ENCODE measurements around the gene KCTD19. TPM values are rescaled to one million over a fixed set of nuclear protein-coding genes. Genes with fewer than 3 reads are reported as not detected.

The KCTD19 gene
- total and polyA plus RNA-seq, 8 donors: 0.73 to 13.1 (median 7.7) TPM; not detected in 1

DNA sequence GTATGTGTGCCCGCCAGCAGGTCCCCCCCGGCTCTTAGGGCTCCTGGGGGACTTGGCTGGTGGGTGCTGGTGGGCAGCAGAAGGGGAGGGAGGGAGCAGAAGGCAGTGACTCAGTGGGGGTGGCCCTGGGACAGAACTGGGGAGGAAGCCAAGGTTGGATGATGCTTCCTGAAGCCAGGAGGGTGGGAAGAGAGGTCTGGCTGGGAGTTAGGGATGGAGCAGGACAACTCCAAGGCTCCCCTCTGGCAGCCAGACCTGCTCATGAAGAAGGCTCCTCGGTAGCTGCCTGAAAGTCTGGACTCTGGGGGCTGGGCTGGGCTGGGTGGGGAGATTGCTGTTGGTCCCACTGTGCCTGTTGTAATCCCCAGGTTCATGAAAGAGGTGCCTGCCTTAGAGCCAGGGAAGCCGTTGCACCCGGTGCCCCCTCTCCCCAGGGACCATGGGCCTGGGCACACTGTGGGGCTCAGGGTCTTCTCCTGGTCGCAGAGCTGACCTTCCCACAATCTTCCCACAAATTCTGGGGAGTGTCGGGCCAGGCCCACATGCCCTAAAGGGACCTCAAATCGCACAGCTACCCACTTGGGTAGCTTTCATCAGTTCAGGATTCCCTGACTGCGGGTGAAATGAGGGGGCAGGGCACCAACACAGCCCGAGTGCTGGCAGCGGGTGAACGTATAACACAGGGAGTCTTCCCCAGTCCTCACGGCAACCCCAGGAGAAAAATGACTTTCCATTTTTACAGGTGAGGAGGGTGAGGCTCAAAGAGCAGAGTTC lies 48.4 kb downstream of the KCTD19 start:
- ATAC-seq (peak; percentile 30), DNase-seq (no peak)
- peak overlapping the region; percentile 48 to 60 for H3K4me3 ChIP-seq
- H3K4me1 ChIP-seq: peaks cover 12 to 33% of the 10 kb centered on the region in 2 donors
- H3K36me3 ChIP-seq: peaks cover 0 to 15% of the 10 kb centered on the region in 2 donors
- peak overlapping the region; percentile 66 to 75 for H3K27ac ChIP-seq
- no peaks in the 10 kb centered on the region for H3K9me3 ChIP-seq
- H3K27me3 ChIP-seq: no peaks in the 10 kb centered on the region
- TF ChIP-seq, protein P1, sequence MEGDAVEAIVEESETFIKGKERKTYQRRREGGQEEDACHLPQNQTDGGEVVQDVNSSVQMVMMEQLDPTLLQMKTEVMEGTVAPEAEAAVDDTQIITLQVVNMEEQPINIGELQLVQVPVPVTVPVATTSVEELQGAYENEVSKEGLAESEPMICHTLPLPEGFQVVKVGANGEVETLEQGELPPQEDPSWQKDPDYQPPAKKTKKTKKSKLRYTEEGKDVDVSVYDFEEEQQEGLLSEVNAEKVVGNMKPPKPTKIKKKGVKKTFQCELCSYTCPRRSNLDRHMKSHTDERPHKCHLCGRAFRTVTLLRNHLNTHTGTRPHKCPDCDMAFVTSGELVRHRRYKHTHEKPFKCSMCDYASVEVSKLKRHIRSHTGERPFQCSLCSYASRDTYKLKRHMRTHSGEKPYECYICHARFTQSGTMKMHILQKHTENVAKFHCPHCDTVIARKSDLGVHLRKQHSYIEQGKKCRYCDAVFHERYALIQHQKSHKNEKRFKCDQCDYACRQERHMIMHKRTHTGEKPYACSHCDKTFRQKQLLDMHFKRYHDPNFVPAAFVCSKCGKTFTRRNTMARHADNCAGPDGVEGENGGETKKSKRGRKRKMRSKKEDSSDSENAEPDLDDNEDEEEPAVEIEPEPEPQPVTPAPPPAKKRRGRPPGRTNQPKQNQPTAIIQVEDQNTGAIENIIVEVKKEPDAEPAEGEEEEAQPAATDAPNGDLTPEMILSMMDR (IDR thresholded peaks at IDR 0.05): no peak
- intact Hi-C loops (cut with DNase I): no loop called here

DNA sequence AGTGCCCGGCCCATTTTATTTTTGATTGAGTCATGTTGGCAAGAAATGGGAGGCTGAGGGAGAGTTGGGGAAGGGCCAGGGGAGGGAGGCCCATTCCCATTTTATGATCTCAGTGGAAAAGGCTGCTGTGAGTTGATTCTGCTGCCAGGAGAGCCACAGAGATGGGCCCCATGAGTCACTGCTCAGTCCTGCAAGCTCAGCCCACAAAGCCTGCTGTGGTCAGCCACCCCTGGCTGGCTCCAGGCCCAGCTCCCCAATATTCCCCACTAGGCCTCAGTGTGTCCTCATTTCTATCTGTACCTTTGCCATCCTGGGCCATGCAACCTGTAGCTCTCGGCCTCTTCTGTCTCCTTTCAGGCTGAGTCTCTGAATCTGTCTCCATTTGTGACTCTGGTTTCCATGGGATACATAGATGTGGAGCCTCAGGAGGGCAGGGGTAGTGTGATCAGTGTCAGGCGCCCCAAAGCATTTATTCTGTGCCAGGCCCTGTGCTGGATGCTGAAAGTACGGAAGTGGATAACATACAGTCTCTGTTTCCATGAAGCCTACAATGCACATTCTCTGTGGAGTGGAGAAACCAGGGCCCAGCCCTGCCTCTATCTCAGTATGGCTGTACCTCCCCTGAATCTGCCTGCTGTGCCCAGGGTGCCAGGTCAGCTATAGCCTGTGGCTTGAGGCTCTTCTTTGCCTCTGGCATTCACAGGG lies 49.1 kb downstream of the KCTD19 start:
- DNase-seq (peak in 2 of 4 donors; percentile 82 to 84), ATAC-seq (peak; percentile 48)
- peak overlapping the region; percentile 66 to 75 for H3K27ac ChIP-seq
- intact Hi-C loops (cut with DNase I): no loop called here
- H3K9me3 ChIP-seq: no peaks in the 10 kb centered on the region
- peaks cover 0 to 18% of the 10 kb centered on the region in 2 donors for H3K36me3 ChIP-seq
- TF ChIP-seq, protein P1 (IDR thresholded peaks at IDR 0.05): no peak
- H3K4me3 ChIP-seq: peak overlapping the region in 1 of 2 donors; percentile 60
- peaks cover 12 to 33% of the 10 kb centered on the region in 2 donors for H3K4me1 ChIP-seq
- no peaks in the 10 kb centered on the region for H3K27me3 ChIP-seq

DNA sequence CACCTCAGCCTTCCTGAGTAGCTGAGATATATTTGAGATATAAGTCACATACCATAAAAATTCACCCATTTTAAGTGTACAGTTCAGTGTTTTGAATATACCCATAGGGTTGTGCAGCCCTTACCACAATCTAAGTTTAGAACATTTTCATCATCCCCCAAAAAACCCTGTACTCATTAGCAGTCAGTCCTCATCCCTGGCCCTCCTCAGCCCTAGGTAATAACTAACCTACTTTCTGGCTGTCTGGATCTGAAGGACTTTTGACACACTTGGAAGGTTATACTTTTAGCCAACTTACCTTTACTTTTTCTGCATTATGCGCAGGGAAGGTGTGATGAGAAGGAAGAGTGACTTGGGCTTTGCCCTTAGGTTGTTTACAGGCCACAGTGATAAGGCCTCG lies 51.2 kb downstream of the KCTD19 start:
- Histone ChIP-seq H3K4me1 (peaks cover 12 to 33% of the 10 kb centered on the region in 2 donors), H3K9me3 (no peaks in the 10 kb centered on the region), H3K4me3 (no peak overlapping the region), H3K27me3 (no peaks in the 10 kb centered on the region), H3K27ac (no peak overlapping the region), H3K36me3 (peaks cover 0 to 22% of the 10 kb centered on the region in 2 donors)
- intact Hi-C loops (cut with DNase I): no loop called here
- no peak for DNase-seq
- ATAC-seq: no peak
- TF ChIP-seq, protein P1 (IDR thresholded peaks at IDR 0.05): no peak

DNA sequence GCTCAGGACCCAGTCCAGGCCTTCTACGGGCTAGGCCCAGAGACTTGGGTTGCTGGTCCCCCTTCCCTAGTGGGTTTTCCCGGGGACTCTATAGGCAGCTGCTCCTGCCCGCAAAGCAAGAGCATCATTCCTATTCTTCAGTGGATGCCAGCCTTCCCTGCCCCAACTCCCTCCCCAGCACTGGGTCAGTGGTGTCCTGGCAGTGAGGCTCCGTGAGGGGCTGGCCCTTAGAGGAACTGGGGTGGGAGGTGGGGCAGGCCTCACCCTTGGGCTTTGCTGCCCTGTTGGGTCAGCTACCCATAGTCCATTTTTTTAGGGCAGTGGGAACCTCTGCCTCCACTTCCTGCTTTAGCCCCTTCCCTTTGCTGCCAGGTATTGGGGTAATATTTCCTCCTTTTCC lies 55.1 kb downstream of the KCTD19 start:
- peaks cover under 1 to 5% of the 10 kb centered on the region in 2 donors for H3K4me1 ChIP-seq
- no peak overlapping the region for H3K4me3 ChIP-seq

More for the DNA sequence above, 55.1 kb downstream of the KCTD19 start:
- H3K27ac ChIP-seq: no peak overlapping the region
- H3K36me3 ChIP-seq: peaks cover 0 to 19% of the 10 kb centered on the region in 2 donors
- ATAC-seq (no peak), DNase-seq (no peak)
- H3K9me3 ChIP-seq: no peaks in the 10 kb centered on the region
- TF ChIP-seq, protein P1 (IDR thresholded peaks at IDR 0.05): no peak
- no peaks in the 10 kb centered on the region for H3K27me3 ChIP-seq
- intact Hi-C loops (cut with DNase I): no loop called here

Measured in left lung (tissue), 10 donors.